Measurements from ENCODE around the gene SH3PXD2A. TPM values are rescaled to one million over a fixed set of nuclear protein-coding genes. Genes with fewer than 3 reads are reported as not detected.

Gene SH3PXD2A
- total and polyA plus RNA-seq, 9 of the 15 experiments (the other 6 are each of a cell fraction or from before 2014, with no cell fraction given) = 0.41 to 9.3 (median 2.5) TPM

- intact Hi-C loops (cut with micrococcal nuclease) = no loop called here
- H3K9ac ChIP-seq (ENCODE audit: insufficient read depth in 1 of 2, low read depth in 2 of 2, low read length in 2 of 2) = no peak overlapping the region
- no peaks in the 10 kb centered on the region for H3K79me2 ChIP-seq (ENCODE audit: control insufficient read depth, insufficient read depth, low read length)
- DNase-seq (ENCODE audit: extremely low read depth in 1 of 4, low spot score in 3 of 4) (no peak), FAIRE-seq (no peak), ATAC-seq (no peak)
- peaks cover 0 to 4% of the 10 kb centered on the region in 2 experiments; a peak in 1 of 5 replicates for H3K4me1 ChIP-seq (replicated peaks in 1 of 2; ENCODE audit: control insufficient read depth in 2 of 2, insufficient read depth in 2 of 2, low read length in 2 of 2)
- ChIA-PET CTCF (ENCODE audit: low intra/inter-chr PET ratio) (no interaction called here), POLR2A (no interaction called here)
- H3K36me3 ChIP-seq (ENCODE audit: control insufficient read depth, insufficient read depth, low read length) = no peaks in the 10 kb centered on the region
- no peak overlapping the region for H3K4me2 ChIP-seq (ENCODE audit: insufficient read depth, low read length)
- in situ Hi-C loops (cut with MboI) = no loop called here
- no peaks in the 10 kb centered on the region for H4K20me1 ChIP-seq (replicated peaks; ENCODE audit: control insufficient read depth, insufficient read depth, low read length)
- peaks cover 6% of the 10 kb centered on the region; the same call in 1 of the 2 replicates for H3K9me3 ChIP-seq (replicated peaks; ENCODE audit: control insufficient read depth, insufficient read depth, low read depth, low read length)
- no peaks in the 10 kb centered on the region for H3K9me1 ChIP-seq (ENCODE audit: control insufficient read depth, insufficient read depth, low read length)
- no peak overlapping the region for H2AFZ ChIP-seq (ENCODE audit: low read depth, low read length)
- no TSS peak for BruUV-seq (replicated peaks)
- H3K4me3 ChIP-seq = no peak overlapping the region
- H3K27ac ChIP-seq (ENCODE audit: extremely low read depth, low read depth, low read length) = no peak overlapping the region
- H3K27me3 ChIP-seq (ENCODE audit: control insufficient read depth in 2 of 2, insufficient read depth in 2 of 2, low read length in 2 of 2) = peaks cover 11 to 29% of the 10 kb centered on the region in 2 experiments; a peak in 3 of 5 replicates
- WGBS (ENCODE audit: insufficient coverage, low coverage, missing lambda C conversion rate) = 13% methylated on average over 4 of the region's 5 CpGs
- no peak for TF ChIP-seq MGA (IDR thresholded peaks at IDR 0.05)
- no peak for TF ChIP-seq EWSR1 (IDR thresholded peaks at IDR 0.05; ENCODE audit: borderline replicate concordance, low read depth, partially characterized antibody)
- no peak for TF ChIP-seq MTA2 (IDR thresholded peaks at IDR 0.05; ENCODE audit: low read depth)
- no peak for TF ChIP-seq C11orf30 (IDR thresholded peaks at IDR 0.05; ENCODE audit: low read depth)
- TF ChIP-seq CBFA2T3 (IDR thresholded peaks at IDR 0.05) = no peak
- TF ChIP-seq JUND (IDR thresholded peaks at IDR 0.05; ENCODE audit: borderline replicate concordance, low read depth, low read length) = no peak
- no peak for TF ChIP-seq JUND (tag; IDR thresholded peaks at IDR 0.05; ENCODE audit: borderline replicate concordance, low read depth, low read length)
- TF ChIP-seq CHD1 (IDR thresholded peaks at IDR 0.05; ENCODE audit: low read length) = no peak
These were observed 104.5 kb downstream of the SH3PXD2A start for GRCh38 chr10:103750836-103751235.

Measured in K562 (cell line).